Upper lobe of left lung (tissue), 6 donors: ENCODE measurements around the gene FBXO3. TPM values are rescaled to one million over a fixed set of nuclear protein-coding genes. Genes with fewer than 3 reads are reported as not detected.

Source experiments
- ATAC-seq, 2 donors: fragments of 200-7000 bp; cut with Tn5 transposase; one replicate each; pipeline ENCODE4 v1.9.1; 2022; ENCODE audit warnings: mild to moderate bottlenecking in 2 of 2, moderate library complexity in 2 of 2; ENCODE audit not compliant: low FRiP score in 2 of 2
- DNase-seq, 2 donors: peaks; one replicate each; pipeline ENCODE4 v3.0.0-alpha.2; 2019 to 2020
- H3K27ac ChIP-seq, 4 donors: fragments of 200-600 bp; sonication (generic); one replicate each; pipeline ENCODE4 v1.5.1; 2016 to 2019
- H3K27me3 ChIP-seq, 4 donors: fragments of 200-600 bp; sonication (generic); one replicate each; pipeline ENCODE4 v1.5.1; 2017 to 2019
- H3K36me3 ChIP-seq, 4 donors: fragments of 200-600 bp; sonication (generic); one replicate each; pipeline ENCODE4 v1.5.1; 2016 to 2019
- H3K4me1 ChIP-seq, 4 donors: fragments of 200-600 bp; sonication (generic); one replicate each; pipeline ENCODE4 v1.5.1; 2018 to 2019
- H3K4me3 ChIP-seq, 4 donors: fragments of 200-600 bp; sonication (generic); one replicate each; pipeline ENCODE4 v1.5.1; 2017 to 2019; ENCODE audit warnings: mild to moderate bottlenecking in 2 of 4, moderate library complexity in 1 of 4
- H3K9me3 ChIP-seq, 4 donors: fragments of 200-600 bp; sonication (generic); one replicate each; pipeline ENCODE4 v1.5.1; 2018 to 2019
- CTCF ChIP-seq, 6 experiments: fragments of 450-650 bp in 4 of 6; fragments of 200-600 bp in 2 of 6; sonication (generic) in 2 of 6; IDR thresholded peaks; one replicate each; pipeline ENCODE4 v1.5.1; 2016 to 2019; ENCODE audit warnings: antibody characterized with exemption in 6 of 6
- EP300 ChIP-seq, 4 donors: sonication (generic); formaldehyde crosslinking; IDR thresholded peaks; one replicate each; pipeline ENCODE4 v1.5.1; 2017; ENCODE audit warnings: antibody characterized with exemption in 4 of 4, control low read depth in 2 of 4
- POLR2A ChIP-seq, 4 donors: fragments of 450-650 bp; IDR thresholded peaks; one replicate each; pipeline ENCODE4 v1.5.1; 2016 to 2017; ENCODE audit warnings: antibody characterized with exemption in 4 of 4, mild to moderate bottlenecking in 2 of 4
- POLR2AphosphoS5 ChIP-seq, 2 donors: sonication (generic); formaldehyde crosslinking; IDR thresholded peaks; one replicate each; pipeline ENCODE4 v1.5.1; 2017; ENCODE audit warnings: antibody characterized with exemption in 2 of 2
- WGBS, 2 donors: methylation state at CpG; one replicate each; pipeline ENCODE4 v1.1.5; 2017 to 2018; 5-methylcytosine and 5-hydroxymethylcytosine counted together
- total RNA-seq, 6 donors: library from RNA; depleted of rRNA in 4 of 6; stranded (reverse); fragments of >200 nt in 4 of 6; gene quantifications; one replicate each; pipeline versions ENCODE4 v1.1.0 to v1.2.1, GENCODE V29; 2016 to 2021
- donor health status: DM: no; HTN: no; CAD: no; lungs with moderate emphysema.
- donor health status: DM: no; HTN: yes; CAD: no; lungs with severe emphysema.

FBXO3 gene
- total RNA-seq, 6 donors from 2014 or later, result 9.9 to 50.8 (median 26.9) TPM

- ATAC-seq (no peak), DNase-seq (no peak)
- peak overlapping the region; percentile 83 to 90 (median 89) for H3K27ac ChIP-seq
- WGBS, 2 donors, result 52 to 64% methylated on average over 4 to 5 of the region's 5 CpGs
- TF ChIP-seq CTCF (IDR thresholded peaks at IDR 0.05) (no peak), POLR2AphosphoS5 (IDR thresholded peaks at IDR 0.05) (peak in 1 of 2 donors; percentile 9), POLR2A (IDR thresholded peaks at IDR 0.05) (no peak), EP300 (IDR thresholded peaks at IDR 0.05) (no peak)
- H3K4me1 ChIP-seq, result peaks cover 69 to 74% (median 72%) of the 10 kb centered on the region in 4 donors
- no peaks in the 10 kb centered on the region for H3K27me3 ChIP-seq
- H3K9me3 ChIP-seq, result no peaks in the 10 kb centered on the region
- no peak overlapping the region for H3K4me3 ChIP-seq
- peaks cover 0 to 21% (median 7%) of the 10 kb centered on the region in 4 donors for H3K36me3 ChIP-seq
Measured at GRCh38 chr11:33703234-33703633, 71.1 kb downstream of the FBXO3 start.

- Histone ChIP-seq H3K9me3 (no peaks in the 10 kb centered on the region), H3K4me1 (peaks cover 57 to 68% (median 63%) of the 10 kb centered on the region in 4 donors), H3K27me3 (no peaks in the 10 kb centered on the region), H3K36me3 (peaks cover 0 to 11% (median 6%) of the 10 kb centered on the region in 4 donors), H3K27ac (peak overlapping the region; percentile 83 to 90 (median 89)), H3K4me3 (peak overlapping the region in 3 of 4 donors; percentile 42 to 66 (median 61))
- ATAC-seq (peak; percentile 1 to 9), DNase-seq (no peak)
- WGBS, 2 donors, result 16% methylated on average over 7 of the region's 7 CpGs
- TF ChIP-seq EP300 (IDR thresholded peaks at IDR 0.05) (peak in 3 of 4 donors; percentile 74 to 93 (median 88)), POLR2A (IDR thresholded peaks at IDR 0.05) (peak in 1 of 4 donors; percentile 11), POLR2AphosphoS5 (IDR thresholded peaks at IDR 0.05) (peak; percentile 67 to 73), CTCF (IDR thresholded peaks at IDR 0.05) (no peak)
Measured at GRCh38 chr11:33701302-33702230, 72.8 kb downstream of the FBXO3 start.

- Histone ChIP-seq H3K4me3 (peak within 1 kb of the TSS in 3 of 4 donors; percentile 42 to 66 (median 61)), H3K27me3 (no peaks in the 10 kb centered on the region), H3K27ac (peak within 1 kb of the TSS; percentile 83 to 90 (median 89)), H3K9me3 (no peaks in the 10 kb centered on the region), H3K36me3 (peaks cover 0 to 8% (median 6%) of the 10 kb centered on the region in 4 donors), H3K4me1 (peaks cover 48 to 74% (median 61%) of the 10 kb centered on the region in 4 donors)
- TF ChIP-seq POLR2AphosphoS5 (IDR thresholded peaks at IDR 0.05) (peak; percentile 85 to 92), EP300 (IDR thresholded peaks at IDR 0.05) (peak in 2 of 4 donors; percentile 10 to 48), CTCF (IDR thresholded peaks at IDR 0.05) (peak in 1 of 6 experiments; percentile 7), POLR2A (IDR thresholded peaks at IDR 0.05) (peak in 3 of 4 donors; percentile 22 to 68 (median 53))
- ATAC-seq, result peak; percentile 94 to 97
- 1% methylated on average over 31 to 48 of the region's 72 CpGs for WGBS, 2 donors
- DNase-seq, result peak; percentile 98 to 99
Measured at GRCh38 chr11:33700502-33701271, 73.6 kb downstream of the FBXO3 start, which contains the start of gene C11orf91. C11orf91 (minus strand) TSS chr11:33700826; CDS start chr11:33700740, 86 bp downstream.

GRCh38 chr11:33700063-33700501, 74.2 kb downstream of the FBXO3 start:
- Histone ChIP-seq H3K27me3 (no peaks in the 10 kb centered on the region), H3K4me3 (peak overlapping the region in 3 of 4 donors; percentile 42 to 66 (median 61)), H3K4me1 (peaks cover 44 to 80% (median 65%) of the 10 kb centered on the region in 4 donors), H3K27ac (peak overlapping the region; percentile 83 to 90 (median 89)), H3K9me3 (no peaks in the 10 kb centered on the region), H3K36me3 (peaks cover 0 to 2% (median 2%) of the 10 kb centered on the region in 4 donors)
- no peak for DNase-seq
- no peak for TF ChIP-seq POLR2A (IDR thresholded peaks at IDR 0.05)
- no peak for TF ChIP-seq CTCF (IDR thresholded peaks at IDR 0.05)
- TF ChIP-seq EP300 (IDR thresholded peaks at IDR 0.05), result no peak
- TF ChIP-seq POLR2AphosphoS5 (IDR thresholded peaks at IDR 0.05), result no peak
- no peak for ATAC-seq
- WGBS, 2 donors, result 45 to 57% methylated on average over 9 to 20 of the region's 25 CpGs
